ENCODE measurements around the gene KCNQ1. TPM values are rescaled to one million over a fixed set of nuclear protein-coding genes. Genes with fewer than 3 reads are reported as not detected.

The KCNQ1 gene
- total RNA-seq, 1 donor from 2014 or later, result 0.16 TPM

DNA sequence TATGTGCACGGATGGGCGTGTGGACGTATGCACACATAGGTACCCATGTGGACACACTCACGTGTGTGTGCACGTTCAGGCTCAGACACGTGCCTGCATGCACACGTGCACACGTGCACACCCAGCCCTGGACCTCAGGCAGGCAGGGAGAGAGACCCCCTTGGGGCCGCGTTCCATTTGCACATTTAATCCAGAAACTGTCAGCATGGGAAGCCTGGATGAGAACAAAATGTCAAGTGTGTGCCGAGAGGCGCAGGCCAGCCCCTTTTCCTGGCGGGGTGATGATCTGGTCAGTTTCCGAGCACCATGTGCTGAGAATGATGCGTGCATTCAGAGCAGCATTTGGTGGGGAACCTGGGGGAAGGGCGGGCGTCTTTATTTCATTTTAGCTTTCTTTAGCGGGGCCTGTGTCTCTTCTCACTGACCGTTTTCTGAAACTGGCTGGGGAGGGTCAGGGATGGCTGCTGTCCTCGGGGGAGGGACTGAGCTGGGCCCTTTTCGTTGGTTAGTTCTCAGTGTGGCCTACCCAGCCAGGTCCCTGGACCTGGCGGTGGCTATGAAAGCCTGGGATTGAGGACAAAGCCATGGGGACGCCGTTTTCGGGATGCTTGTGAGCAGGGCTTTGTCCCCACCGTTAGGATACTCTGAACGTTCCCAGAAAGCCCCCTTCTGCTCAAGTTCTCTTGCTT lies 96.3 kb downstream of the KCNQ1 start:
- H3K27me3 Mint-ChIP-seq (ENCODE audit: unreplicated experiment), result peaks cover 40% of the 10 kb centered on the region
- H3K4me3 Mint-ChIP-seq (ENCODE audit: unreplicated experiment), result no peak overlapping the region
- TF ChIP-seq, protein P1, sequence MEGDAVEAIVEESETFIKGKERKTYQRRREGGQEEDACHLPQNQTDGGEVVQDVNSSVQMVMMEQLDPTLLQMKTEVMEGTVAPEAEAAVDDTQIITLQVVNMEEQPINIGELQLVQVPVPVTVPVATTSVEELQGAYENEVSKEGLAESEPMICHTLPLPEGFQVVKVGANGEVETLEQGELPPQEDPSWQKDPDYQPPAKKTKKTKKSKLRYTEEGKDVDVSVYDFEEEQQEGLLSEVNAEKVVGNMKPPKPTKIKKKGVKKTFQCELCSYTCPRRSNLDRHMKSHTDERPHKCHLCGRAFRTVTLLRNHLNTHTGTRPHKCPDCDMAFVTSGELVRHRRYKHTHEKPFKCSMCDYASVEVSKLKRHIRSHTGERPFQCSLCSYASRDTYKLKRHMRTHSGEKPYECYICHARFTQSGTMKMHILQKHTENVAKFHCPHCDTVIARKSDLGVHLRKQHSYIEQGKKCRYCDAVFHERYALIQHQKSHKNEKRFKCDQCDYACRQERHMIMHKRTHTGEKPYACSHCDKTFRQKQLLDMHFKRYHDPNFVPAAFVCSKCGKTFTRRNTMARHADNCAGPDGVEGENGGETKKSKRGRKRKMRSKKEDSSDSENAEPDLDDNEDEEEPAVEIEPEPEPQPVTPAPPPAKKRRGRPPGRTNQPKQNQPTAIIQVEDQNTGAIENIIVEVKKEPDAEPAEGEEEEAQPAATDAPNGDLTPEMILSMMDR (IDR thresholded peaks at IDR 0.05), result no peak
- no peaks in the 10 kb centered on the region for H3K36me3 Mint-ChIP-seq (ENCODE audit: unreplicated experiment)
- no peak for DNase-seq (ENCODE audit: extremely low spot score, unreplicated experiment)
- no peaks in the 10 kb centered on the region for H3K9me3 Mint-ChIP-seq (ENCODE audit: unreplicated experiment)
- no peak overlapping the region for H3K27ac Mint-ChIP-seq (ENCODE audit: unreplicated experiment)
- no peaks in the 10 kb centered on the region for H3K4me1 Mint-ChIP-seq (ENCODE audit: unreplicated experiment)

DNA sequence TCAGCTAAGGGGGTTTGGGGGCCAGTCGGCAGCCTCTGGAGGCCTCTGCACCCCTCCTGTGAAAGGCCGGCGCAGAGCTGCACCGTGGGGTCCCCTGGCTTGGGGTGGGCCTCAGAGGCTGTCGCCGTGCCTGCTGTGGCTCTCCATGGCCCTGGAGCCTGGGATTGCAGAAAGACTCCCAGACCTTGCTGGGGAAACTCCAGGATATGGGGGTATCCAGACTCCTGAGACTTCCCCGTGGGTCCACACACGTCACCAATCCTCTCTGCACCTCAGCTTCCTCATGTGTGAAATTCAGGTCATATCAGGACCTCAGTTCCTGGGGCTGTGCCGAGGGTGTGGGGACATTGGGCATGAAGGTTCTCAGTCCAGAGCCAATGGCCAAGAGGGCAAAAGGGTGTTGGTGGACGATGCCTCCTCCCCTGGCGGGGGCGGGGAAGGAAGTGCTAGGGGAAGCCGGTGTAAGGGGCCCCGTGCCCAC lies 97.1 kb downstream of the KCNQ1 start:
- no peaks in the 10 kb centered on the region for H3K4me1 Mint-ChIP-seq (ENCODE audit: unreplicated experiment)
- peaks cover 44% of the 10 kb centered on the region for H3K27me3 Mint-ChIP-seq (ENCODE audit: unreplicated experiment)
- TF ChIP-seq, protein P1 (IDR thresholded peaks at IDR 0.05), result no peak
- no peak overlapping the region for H3K4me3 Mint-ChIP-seq (ENCODE audit: unreplicated experiment)
- no peak for DNase-seq (ENCODE audit: extremely low spot score, unreplicated experiment)
- H3K36me3 Mint-ChIP-seq (ENCODE audit: unreplicated experiment), result no peaks in the 10 kb centered on the region
- no peaks in the 10 kb centered on the region for H3K9me3 Mint-ChIP-seq (ENCODE audit: unreplicated experiment)
- no peak overlapping the region for H3K27ac Mint-ChIP-seq (ENCODE audit: unreplicated experiment)

DNA sequence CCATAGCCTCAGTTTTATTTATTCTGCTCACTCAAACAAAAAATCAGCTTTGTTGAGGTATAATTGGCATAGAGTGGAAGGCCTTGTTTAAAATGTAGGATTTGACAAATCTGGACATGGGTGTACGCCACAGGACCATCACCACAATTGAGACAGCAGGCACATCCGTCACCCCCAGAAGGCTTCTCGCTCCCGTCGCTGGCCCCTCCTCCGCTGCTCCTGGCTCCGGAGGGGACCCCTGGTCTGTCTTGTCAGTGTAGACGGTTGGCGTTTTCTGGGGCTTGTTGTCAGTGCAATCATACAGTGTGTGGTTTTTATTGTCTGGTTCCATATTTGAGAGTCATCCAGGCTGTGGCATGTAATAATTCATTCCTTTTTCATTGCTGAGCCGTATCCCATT lies 97.6 kb downstream of the KCNQ1 start:
- Mint-ChIP-seq H3K27ac (ENCODE audit: unreplicated experiment) (no peak overlapping the region), H3K4me3 (ENCODE audit: unreplicated experiment) (no peak overlapping the region), H3K9me3 (ENCODE audit: unreplicated experiment) (no peaks in the 10 kb centered on the region), H3K27me3 (ENCODE audit: unreplicated experiment) (peaks cover 41% of the 10 kb centered on the region), H3K36me3 (ENCODE audit: unreplicated experiment) (no peaks in the 10 kb centered on the region), H3K4me1 (ENCODE audit: unreplicated experiment) (no peaks in the 10 kb centered on the region)
- DNase-seq (ENCODE audit: extremely low spot score, unreplicated experiment), result no peak
- TF ChIP-seq, protein P1 (IDR thresholded peaks at IDR 0.05), result no peak

DNA sequence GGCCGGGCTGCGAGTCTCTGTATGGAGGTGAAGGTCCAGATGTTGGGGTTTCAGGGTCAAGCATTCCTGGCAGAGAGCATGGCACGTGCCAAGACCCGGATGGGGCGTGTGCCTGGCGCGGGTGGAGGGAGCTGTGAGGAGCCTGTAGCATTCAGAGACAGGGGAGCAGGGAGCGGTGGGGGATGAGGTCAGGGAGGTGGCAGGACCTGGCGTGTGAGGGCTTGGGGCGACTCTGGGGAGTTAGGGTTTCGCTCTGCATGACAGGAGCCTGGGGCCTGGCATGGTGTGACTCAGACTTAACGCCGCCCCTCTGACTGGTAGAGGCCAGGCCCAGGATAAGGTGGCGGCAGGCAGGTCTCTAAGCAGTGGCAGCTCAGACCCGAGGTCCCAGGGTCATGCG lies 103.0 kb downstream of the KCNQ1 start:
- TF ChIP-seq, protein P1 (IDR thresholded peaks at IDR 0.05), result no peak
- H3K4me3 Mint-ChIP-seq (ENCODE audit: unreplicated experiment), result no peak overlapping the region
- H3K9me3 Mint-ChIP-seq (ENCODE audit: unreplicated experiment), result no peaks in the 10 kb centered on the region
- H3K36me3 Mint-ChIP-seq (ENCODE audit: unreplicated experiment), result no peaks in the 10 kb centered on the region
- H3K27ac Mint-ChIP-seq (ENCODE audit: unreplicated experiment), result no peak overlapping the region
- DNase-seq (ENCODE audit: extremely low spot score, unreplicated experiment), result no peak
- peaks cover 49% of the 10 kb centered on the region for H3K27me3 Mint-ChIP-seq (ENCODE audit: unreplicated experiment)
- H3K4me1 Mint-ChIP-seq (ENCODE audit: unreplicated experiment), result no peaks in the 10 kb centered on the region

DNA sequence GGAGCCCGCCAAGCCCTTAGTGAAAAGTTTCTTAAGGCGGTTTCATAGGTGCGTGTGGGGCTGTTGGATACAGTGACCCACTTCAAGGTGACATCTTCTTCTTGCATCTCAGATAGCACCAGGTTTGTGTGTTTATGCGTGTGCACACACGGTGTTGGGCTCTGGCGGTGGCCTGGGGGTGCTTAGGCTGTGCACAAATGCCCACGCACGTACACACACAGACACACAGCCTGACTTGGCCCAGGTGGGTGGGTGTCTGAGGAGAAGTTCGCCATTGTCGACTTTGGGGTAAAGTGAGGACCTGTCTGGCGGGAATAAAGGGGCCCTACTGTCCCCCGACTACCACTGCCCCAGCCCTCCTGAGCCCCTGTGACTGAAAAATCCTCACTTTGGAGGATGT lies 103.8 kb downstream of the KCNQ1 start:
- no peak overlapping the region for H3K4me3 Mint-ChIP-seq (ENCODE audit: unreplicated experiment)
- no peaks in the 10 kb centered on the region for H3K4me1 Mint-ChIP-seq (ENCODE audit: unreplicated experiment)
- TF ChIP-seq, protein P1 (IDR thresholded peaks at IDR 0.05), result no peak
- no peak for DNase-seq (ENCODE audit: extremely low spot score, unreplicated experiment)
- H3K27ac Mint-ChIP-seq (ENCODE audit: unreplicated experiment), result no peak overlapping the region
- peaks cover 48% of the 10 kb centered on the region for H3K27me3 Mint-ChIP-seq (ENCODE audit: unreplicated experiment)
- peaks cover 1% of the 10 kb centered on the region for H3K36me3 Mint-ChIP-seq (ENCODE audit: unreplicated experiment)
- no peaks in the 10 kb centered on the region for H3K9me3 Mint-ChIP-seq (ENCODE audit: unreplicated experiment)

Measured in osteocyte (in vitro differentiated cells).